GM21619 (cell line): ENCODE results near the gene CDH16.

Experiments used
- ATAC-seq: cut with Tn5 transposase; IDR thresholded peaks from one replicate; pipeline ENCODE4 v1.9.1; 2021; ENCODE audit not compliant: unreplicated experiment

Gene CDH16

DNA sequence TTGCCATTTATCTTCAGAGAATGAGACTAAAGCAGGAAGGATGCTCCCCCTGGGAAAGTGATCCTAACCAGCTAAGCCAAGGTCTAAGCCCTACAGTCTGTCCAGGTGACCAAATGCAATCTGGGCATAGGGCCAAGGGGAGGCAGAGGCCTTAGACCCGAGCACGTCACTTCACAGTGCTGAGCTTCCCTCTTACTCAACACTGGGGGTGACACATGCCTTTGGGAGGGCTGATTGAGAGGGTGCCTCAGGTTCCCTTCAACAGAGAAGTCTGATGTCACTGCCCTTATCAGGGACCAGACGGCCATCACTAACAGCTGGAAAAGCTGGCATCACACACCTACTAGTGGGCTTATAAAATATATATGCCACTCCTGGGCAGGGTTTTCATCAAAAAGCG, 11.5 kb upstream of the CDH16 start:
- ATAC-seq, result no peak

DNA sequence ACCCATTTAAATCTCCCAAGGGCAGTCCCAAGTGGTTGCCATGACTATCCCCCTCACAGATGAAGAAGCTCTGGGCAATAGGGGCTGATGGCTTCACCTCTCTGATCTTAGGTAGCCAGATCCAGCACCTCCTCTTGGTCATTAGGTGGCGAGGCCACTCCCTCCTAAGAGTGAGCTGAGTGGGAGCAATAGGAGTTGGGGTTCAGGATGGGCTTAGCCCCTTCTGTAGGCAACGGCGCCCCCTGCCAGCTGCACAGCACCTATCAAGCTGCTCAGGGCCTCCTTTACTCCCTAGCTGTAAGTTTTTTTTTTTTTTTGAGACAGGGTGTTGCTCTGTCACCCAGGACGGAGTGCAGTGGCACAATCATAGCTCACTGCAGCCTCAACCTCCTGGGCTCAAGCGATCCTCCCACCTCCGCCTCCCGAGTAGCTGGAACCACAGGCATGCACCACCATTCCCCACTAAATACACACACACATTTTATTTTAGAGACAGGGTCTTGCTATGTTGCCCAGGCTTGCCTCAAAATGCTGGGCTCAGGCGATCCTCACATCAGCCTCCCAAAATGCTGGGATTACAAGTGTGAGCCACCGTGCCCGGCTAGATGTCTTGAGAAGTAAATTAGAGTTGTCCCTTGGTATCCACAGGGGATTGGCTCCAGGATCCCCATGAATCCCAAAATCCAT, 10.2 kb upstream of the CDH16 start:
- ATAC-seq, result no peak

DNA sequence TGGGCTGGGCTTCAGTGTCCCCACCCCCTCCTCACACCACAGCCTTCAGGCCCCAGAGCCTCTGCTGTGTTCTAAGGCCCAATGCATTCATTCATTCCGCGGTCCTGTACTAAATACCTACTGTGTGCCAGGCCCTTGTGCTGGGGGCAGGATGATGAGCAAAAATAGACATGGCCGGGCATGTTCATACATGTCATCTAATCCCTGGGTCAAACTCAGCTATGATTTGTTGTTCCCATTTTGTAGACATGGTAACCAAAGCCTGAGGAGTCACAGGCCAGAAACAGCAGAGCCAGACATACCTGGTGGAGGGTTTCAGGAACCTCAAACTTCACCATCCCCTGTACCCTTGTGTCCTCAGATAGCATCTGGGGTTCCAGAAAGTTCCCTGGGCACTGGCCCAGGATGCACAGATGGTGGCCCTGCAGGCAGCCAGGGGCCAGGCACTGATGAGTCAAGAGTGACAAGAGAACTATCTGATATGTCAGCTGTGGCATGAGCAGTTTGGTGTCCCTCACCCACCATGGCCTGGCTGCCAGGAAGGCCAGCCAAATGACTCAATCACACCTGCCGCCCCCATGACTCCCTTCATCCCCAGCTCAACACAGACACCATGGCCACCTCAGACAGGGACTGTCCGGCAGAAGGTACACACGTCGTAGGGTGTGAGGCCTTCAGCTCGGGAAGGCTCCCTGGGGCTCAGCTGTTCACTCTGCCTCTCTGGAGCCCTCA, 9.4 kb upstream of the CDH16 start:
- no peak for ATAC-seq

DNA sequence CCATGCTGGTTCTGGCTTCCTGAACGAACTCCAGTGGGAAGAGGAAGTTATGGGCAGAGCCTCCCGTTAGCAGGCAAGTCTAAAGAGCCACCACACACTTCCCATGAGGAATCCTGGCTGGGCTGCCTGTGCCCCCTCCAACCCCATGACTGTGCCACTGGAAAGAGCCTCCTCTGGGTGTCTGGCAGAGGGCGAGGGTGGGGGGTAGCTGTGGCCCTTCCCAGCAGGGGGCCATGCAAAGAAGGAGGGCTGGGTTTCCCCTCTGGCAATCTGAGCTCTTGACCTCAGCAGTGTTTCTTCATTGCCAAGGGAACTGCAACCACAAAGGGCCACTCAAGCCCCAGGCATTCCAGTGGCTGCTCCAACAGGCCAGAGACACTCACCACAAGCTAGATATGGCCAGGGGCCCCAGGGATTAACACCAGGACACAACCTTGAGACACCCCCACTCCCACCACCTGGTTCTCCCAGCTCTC, 8.3 kb upstream of the CDH16 start:
- ATAC-seq, result no peak

DNA sequence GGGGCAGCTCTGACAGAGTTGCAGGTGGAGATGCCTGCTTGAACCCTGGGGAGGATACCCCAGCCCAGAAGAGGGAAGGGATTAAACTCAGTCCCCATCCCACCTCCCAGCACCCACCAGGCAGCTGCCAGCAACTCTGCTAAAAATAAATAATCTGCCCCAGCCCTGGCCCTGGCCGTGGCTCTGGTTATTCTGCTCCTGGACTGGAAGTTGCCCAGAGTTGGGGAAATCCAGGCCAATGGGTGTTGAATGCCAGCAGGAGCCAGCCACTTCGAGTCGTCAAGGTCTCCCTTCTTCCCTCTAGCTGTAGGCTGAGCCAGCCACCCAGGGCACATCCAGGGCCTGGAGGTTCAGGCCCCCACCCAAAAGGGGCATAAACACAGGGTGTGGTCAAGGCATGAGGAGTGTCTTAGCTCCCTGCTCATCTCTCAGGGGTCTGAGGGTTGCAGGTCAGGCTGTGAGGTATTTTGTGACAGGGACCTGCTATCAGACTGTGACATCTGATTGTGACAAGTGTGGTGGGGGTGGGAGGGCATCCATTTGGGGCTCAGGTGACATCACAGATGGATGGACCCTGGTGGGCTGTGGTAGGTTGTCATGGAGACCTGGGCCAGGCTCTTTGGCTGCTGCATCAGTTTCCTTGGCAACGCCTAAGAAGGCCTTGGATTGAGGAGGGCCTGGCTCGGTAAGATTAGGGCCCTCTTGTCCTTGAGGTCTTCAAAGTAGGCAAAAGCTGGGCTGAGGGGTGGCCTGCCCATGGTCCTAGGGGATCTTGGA, 7.7 kb upstream of the CDH16 start:
- ATAC-seq, result no peak

DNA sequence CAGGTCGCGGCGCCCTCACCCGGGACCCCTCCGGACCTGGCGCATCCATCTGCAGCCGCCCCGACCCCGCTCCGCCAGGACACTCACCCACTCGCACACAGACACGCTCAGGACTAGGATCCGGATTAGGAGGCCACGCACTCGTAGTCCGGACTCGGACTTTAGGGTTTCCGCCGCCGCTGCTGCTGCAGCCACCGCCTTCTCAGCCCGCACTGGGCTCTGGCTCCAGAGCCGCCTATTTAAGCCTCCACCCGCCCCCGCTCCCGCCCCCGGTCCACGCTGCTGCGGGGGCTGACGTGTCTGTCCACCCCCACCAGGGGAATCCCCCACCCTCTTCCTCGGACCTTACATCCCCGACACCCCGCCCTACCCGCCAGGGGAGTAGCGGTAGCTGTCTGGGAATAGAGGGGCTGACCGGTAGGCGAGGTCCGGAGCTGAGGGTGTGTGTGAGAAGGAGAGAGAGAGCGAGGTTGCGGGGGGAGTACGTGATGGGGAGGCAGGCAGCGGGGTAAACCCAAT, 6.7 kb upstream of the CDH16 start, which contains the start of gene RRAD:
Gene RRAD (minus strand): TSS at position 214 of the 519 bp plus-strand sequence. CDS start 356 bp downstream, outside the sequence.
- no peak for ATAC-seq

DNA sequence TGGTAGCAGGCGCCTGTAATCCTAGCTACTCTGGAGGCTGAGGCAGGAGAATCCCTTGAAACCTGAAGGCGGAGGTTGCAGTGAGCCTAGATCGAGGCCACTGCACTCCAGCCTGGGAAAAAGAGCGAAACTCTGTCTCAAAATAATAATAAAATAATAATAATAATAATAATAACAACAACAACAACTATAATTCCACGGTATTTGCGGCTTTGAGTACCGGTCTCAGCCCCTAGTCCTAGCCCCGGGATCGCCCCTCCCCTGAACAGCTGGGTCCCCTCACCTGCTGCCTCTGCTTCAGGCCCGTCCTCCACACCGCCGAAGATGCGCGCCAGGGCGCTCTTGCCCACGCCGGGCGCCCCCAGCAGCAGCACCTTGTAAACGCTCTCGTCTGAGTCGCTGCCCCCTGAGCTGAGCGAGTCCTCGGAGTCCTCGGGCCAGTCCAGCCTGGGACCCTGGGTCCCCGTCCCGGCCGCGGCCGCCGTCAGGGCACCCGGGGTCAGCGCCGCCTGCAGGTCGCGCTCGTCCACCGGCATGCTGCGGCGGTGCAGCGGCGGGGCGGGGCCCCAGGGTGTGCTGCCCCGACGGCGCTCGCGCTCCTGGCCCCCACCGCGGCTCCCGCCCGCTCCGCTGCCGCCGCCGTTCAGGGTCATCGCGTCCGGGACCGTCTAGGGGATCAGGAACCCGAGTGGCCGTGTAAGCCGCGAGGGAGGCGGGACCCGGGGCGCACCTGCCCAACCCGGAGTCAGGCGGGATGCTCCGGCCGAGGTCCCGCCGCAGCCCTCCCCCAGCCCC, 6.0 kb upstream of the CDH16 start:
- ATAC-seq, result no peak

DNA sequence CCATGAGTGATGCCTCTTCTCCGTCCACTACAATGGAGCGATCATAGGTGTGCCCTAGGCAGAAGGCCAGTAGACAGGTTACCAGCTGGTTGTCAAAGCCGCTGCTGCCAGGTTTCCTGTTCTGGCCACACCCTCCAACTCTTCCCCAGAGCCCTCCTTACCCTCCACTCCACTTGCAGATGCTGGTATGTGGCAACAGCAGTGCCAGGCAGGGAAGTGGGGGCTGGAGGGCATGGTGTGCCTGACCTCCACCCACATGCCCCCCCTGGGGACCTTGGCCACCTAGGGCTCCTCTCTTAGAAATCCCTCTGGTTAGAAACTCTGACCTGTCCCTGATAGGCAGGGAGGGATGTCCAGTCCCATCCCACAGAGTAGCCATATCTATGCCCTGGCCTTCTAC, 5.2 kb upstream of the CDH16 start:
- no peak for ATAC-seq

DNA sequence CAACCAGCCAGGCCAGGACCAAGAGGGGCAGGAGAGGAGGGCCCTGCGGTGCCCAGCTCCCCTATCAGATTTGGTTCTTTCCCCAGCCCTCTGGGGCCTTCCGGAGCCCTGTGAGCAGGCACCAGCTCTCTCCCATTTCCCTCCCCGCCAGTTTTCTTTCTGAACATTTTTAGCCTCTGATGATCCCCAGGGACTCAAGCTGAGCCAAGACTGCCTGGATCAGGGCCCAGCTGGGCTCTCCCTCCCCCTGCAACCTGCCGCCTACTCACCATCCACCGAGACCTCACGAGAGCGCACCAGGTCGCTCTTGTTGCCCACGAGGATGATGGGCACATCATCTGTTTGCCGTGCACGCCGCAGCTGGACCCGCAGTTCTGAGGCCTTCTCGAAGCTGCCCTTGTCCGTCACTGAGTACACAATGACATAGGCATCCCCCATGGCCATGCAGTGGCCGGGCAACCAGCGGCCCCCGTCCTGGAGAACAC, 4.6 kb upstream of the CDH16 start:
- no peak for ATAC-seq

DNA sequence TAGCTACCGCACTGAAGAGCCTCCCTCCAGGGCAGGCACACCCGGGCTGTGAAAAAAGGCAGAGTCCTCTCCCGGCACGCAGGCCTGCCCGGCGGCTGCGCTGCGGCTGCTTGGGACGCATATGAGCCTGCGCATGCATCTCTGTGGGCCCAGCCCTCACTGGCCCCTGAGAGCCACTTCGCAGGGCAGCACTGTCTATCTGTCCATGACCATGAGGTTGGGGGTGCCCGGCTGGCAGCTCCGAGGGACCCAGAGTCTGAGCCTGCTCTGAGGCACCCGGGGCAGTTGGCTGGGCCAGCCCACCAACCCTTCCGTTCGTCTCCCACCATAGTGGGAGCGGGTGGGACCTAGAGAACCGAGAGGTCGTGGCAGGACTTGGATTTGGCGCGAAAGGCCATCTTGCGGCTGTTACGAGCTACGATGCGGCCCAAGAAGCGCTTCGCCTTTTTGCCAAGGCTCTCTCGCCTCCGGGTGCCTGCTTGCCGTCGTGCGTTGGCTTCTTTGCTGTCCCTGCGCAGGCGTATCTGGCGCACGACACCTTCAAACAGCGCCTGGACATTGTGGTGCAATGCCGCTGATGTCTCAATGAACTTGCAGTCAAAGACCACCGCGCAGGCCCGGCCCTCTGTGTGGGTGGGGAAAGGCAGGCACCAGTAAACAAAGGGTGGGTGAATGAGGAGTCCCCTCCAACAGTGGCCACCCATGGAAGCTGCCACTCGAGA, 3.2 kb upstream of the CDH16 start:
- ATAC-seq, result no peak

DNA sequence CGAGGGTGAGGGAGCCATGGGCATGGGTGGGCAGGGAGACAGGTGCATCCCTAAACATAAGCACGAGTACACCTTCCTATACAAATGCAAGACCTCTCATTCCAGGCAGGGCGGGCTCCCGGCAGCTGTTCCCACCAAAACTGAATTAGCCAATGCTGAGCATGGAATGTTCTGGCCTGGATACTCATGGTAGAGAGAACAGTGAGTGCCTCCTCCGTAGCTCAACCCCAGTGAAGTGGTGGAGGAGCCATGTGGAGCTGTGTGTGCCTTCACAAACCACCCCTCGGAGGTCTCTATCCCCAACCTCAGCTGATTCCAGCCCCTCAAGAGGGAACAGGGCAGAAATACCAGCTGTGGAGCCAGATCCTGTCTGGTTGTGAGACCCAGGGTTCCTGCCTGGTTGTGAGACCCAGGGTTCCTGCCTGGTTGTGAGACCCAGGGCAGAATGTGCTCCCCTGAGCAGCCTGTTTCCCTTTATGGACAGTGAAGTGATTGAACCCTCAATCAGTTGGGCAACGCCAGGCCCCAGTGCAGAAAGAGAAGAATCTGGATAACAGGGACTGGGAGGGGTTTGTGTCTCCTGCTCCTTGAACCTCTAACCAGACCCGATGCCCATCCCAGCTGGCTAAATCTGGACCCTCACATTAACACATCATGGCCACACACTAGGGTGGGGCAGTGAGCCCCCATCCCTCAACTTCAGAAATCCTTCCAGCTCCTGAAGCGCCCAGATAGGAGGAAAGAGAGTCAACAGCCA, 2.4 kb upstream of the CDH16 start:
- no peak for ATAC-seq

DNA sequence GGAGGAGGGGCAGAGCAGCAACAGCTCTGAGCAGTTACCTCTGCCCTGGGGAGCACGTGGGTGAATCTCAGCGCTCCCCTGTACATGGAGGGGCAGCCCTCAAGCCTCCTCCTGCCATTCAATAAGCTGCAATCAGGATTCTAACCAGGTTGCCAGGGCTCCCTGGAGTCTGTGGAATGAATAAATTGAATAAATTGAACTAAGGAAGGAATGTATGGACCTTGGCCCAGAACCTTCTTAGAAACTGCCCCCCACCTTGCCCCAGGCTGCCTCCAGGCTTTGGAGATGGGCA, 1.6 kb upstream of the CDH16 start:
- ATAC-seq, result no peak

DNA sequence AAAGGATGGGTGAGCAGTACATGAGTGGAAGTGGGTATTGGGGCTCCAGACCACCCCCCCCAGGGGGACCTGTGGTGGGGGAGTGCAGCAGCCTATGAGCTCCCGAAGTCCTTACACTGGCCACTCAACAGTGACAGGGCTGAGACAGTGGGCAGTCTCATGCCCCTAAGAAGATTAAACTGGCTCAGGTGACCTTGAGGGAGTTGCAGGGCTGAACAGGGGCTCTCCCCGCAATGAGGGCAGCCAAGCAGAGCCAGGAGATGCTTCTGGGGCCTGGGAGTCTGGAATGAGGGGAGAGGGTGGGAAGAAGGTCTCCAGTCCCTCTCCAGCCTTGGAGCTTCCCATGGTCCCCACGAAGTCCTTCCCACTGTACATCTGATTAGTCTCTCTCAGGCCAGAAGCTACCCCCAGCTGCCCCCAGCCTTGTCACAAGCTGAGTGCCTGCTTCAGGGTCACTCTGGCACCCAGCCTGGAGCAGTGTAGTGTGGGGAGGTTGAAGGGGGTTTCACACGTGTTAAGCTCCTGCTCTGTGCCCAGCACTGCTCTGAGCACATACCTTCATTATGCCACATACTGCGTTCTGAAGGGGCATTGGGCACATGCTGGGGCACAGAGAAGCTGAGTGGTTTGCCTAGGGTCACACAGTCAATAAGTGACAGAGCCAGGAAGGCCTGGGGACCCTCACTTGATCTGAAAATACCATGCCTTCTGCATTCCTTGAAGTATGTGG, 1.0 kb upstream of the CDH16 start:
- ATAC-seq, result no peak

DNA sequence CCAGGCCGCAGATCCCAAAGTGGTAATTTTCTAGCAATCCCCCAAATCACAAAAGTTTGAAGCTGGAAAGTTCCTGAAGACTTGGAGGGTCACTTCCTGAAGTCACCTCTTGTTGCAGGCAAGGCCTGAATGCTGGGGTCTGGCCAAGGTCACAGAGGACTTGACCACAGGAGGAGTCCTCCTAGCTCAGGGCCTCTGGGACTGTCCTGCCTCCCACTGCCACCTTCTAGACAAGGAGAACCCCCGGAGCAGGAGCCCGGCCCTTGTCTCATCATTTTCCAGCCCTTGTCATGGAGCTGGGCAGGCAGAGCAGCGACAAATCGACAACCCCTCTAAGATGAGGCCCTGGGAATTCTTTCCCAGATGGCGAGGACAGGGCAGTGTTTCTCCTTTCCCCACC, 330 bp downstream of the CDH16 start:
- ATAC-seq, result no peak

DNA sequence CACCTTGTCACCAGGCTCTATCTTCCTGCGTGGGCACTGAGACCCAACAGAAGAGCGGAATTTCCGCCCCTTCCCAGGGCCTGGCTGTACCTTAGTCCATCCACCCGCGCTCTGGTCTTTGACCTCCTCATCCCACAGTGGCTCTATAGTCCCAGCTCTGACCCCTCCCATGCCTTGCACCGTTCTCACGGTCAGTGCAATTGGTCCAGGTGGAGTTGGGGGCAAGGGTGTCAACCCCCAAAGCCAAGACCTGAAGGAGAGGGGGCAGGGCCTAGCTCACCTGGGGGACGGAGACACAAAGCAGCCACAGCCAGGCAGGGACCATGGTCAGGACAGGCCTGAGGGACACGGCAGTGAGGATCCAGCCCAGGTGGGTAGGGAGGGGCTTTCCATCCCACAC, 944 bp downstream of the CDH16 start:
- ATAC-seq, result no peak

DNA sequence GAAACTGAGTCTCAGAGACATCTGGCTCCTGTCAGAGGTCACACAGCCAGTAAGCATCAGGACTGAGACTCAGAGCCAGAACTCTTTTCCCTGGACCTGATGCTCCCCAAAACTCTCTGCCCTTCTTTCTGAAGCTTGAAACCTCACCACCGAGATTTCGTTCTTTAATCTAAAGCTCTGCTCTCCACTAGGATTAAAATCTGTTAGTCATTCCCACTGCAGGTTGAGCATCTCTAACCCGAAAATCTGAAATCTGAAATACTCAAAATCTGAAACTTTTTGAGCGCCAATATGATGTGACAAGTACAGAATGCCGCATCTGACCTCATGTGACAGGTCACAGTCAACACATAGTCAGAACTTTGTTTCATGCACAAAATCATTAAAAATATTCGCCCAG, 2.2 kb downstream of the CDH16 start:
- ATAC-seq, result no peak

DNA sequence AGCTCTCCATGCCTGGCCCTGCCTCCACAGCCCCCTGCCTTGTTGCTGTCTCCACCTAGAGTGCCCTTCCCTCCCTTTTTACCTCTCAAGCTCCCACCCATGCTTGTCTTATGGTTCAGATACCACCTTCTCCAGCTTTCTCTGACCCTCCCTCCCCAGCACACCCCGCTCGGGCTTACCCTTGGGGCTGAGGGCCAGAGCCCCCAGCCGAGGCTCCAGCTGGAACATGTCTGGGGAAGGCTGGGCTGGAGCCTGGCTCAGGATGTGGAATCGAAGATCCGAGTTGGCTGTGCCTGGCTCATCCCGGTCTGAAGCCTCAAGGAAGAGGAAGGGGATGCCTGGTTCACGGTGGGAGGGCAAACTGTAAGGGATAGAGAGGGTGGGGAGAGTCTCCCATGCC, 3.6 kb downstream of the CDH16 start:
- no peak for ATAC-seq

DNA sequence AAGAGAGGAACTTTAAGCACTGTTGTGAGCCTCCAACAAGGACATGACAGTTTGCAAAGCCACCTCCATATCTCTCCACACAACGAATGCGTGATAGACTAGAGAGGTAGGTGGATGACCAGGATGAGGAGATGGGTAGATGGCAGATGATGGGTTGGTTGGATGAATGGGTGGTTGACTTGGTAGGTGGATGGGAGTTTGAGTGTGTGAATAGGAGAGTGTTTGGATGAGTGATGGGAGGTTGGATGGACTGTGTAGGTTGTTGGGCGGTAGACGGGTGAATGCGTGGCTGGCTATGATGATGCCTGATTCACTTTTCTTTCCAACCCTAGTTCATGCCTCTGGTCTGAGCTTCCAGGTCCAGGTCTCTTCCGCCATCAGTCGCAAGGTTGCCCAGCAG, 4.1 kb downstream of the CDH16 start:
- ATAC-seq, result no peak

DNA sequence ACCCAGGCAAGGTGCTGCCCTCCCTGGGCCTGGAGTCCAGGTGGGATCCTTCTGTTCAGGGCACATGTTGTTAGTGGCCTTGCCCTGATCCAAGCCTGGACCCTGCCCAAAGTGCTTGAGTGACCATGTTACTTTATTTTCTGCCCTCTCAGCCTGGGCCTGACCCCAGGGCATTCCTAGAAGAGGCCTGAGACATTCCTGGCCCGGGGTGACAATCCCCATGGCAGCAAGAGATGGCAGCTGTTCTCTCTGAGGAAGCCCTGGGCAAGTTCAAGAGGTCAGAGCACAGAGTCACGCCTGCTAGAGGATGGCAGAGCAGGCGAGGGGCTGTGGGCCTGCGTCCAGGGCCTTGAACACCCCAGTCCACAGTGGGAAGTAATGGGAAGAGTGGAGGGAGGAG, 5.0 kb downstream of the CDH16 start:
- no peak for ATAC-seq
